ENCODE results near the gene RIBC2.

DNA sequence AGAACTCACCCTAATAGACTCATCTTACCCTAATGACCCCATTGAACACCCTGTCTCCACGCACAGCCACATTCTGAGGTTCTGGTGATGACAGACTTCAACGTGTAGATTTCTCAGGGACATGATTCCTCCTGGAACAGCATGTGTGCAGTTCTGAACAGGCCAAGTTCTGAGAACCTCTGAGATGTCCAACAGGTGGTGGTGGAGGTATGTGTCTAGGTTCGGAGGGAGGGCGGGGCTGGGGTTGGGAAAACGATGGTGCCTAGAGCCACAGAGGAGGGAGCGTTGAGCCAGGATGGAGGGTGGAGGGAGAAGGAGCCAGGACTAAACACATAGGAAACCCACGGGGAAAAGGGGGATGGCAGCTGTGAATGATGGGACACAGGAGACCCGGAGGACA lies 45.7 kb downstream of the RIBC2 start:
- TF ChIP-seq POLR2AphosphoS5 (IDR thresholded peaks at IDR 0.05) (no peak), CTCF (IDR thresholded peaks at IDR 0.05) (no peak), POLR2A (IDR thresholded peaks at IDR 0.05) (no peak)

All from sigmoid colon (tissue), 4 donors.